ENCODE data around the gene TAF7.

GRCh38 chr5:141351591-141351990 lies 31.0 kb upstream of the TAF7 start:
- TF ChIP-seq EZH2 (IDR thresholded peaks at IDR 0.05) = no peak
- no peak for TF ChIP-seq EZH2phosphoT487 (IDR thresholded peaks at IDR 0.05)
